Stimulated activated CD4-positive, alpha-beta T cell treated with anti-CD3 and anti-CD28 coated beads, Interleukin-1b, Interleukin-23, amount 100 ng/mL, for 48 hours (primary cell): Measurements from ENCODE around the gene SLC43A3.

Experiments
- DNase-seq: peaks from one replicate; pipeline ENCODE4 v3.0.0-alpha.2; 2020

The SLC43A3 gene

DNA sequence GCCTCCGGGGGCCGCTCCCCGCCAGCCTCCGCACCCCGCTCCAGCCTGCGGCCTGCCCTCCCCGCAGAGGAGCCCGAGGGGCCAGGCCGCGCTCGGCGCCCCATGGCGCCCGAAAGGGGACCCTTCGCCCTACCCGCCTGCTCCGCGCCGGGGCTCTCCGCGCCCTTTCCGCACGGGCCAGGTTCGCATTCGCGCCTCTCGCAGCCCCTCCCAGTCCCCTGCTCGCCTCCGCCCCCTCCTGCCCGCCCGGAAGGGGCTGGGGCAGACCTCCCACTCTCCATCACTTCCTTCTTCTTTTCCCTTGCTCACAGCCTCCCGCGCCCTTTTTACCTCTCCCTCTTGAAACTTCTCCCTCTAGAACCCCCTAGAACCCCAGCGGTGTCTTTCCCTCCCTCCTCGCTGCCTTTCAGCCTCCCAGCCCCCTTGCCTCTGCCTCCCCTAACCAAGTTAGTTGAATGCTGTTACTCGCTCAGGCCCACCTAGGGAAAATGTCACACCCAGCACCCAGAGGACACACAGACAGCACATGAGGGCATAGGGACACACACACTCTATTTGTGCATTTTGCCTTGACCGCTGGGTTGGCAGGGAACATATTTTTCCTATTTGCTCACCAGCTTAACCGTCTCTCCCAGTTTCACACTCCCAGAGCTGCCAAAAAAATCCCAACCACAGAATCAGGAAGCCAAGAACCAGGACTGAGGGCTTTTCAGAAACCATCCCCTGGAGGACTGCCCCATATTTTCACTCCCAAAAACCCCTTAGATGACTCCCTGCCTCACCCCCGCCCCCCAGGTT is at the start of gene SLC43A3:
TSS of gene SLC43A3 (minus strand) at position 193 of the 798 bp plus-strand sequence. CDS start 949 bp downstream, outside the sequence.
- peak; percentile 84 for DNase-seq

DNA sequence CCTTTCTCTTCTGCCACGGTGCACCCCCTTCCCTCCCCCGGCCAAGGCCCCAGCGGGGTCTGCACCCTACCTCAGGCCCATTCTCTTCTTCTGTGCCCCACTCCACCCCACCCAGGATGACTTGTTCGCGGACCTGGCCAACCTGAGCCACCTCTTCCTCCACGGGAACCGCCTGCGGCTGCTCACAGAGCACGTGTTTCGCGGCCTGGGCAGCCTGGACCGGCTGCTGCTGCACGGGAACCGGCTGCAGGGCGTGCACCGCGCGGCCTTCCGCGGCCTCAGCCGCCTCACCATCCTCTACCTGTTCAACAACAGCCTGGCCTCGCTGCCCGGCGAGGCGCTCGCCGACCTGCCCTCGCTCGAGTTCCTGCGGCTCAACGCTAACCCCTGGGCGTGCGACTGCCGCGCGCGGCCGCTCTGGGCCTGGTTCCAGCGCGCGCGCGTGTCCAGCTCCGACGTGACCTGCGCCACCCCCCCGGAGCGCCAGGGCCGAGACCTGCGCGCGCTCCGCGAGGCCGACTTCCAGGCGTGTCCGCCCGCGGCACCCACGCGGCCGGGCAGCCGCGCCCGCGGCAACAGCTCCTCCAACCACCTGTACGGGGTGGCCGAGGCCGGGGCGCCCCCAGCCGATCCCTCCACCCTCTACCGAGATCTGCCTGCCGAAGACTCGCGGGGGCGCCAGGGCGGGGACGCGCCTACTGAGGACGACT is 49.3 kb upstream of the SLC43A3 start:
- no peak for DNase-seq

DNA sequence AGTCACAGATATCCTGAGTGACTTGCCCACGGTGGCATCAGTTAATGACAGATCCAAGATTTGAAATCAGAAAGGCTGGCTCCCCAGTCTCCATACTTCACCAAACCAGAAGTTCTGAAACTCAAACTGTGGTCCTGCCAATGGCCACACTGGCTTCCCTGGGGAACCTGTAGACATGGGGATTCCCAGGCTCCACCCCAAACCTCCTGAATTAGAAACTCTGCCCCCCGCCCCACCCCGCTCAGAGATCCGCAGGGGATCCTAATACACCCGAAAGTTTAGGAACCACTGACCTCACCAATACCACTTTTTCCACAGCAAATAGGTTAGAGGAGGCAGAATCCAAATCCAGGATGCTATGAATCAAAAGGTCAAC is 48.7 kb upstream of the SLC43A3 start:
- DNase-seq: no peak

DNA sequence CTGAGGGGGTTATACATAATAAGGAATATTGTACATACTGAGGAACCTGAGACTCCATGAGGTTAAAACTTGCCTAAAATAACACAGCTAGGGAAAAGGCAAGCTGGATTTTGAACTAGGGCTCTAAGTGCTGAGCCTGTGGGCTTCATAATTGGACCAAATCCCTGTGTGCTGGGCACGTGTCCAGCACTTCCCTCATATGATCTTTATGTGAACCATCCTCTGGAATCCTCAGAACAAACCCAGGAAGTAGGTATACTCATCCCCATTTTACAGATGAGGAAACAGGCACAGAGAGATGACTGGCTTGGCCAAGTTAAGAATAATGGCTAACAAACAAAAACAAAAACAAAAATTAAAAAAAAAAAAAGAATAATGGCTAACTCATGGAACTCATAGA is 48.3 kb upstream of the SLC43A3 start:
- DNase-seq: no peak

DNA sequence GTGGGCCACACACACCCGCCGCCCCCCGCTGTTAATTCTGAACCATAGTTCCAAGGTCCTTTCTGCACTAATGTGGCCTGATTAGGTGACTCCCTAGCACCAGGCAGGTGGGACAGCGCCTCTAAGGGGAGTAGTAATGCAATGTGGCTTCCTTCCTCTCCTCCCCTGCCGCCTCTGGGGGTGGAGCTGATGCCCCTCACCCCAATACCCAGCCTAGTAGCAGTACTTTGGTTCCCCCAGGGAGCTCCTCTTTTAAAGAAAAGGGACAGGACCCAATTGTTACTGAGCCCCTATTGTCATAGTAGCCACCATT is 47.8 kb upstream of the SLC43A3 start:
- no peak for DNase-seq

DNA sequence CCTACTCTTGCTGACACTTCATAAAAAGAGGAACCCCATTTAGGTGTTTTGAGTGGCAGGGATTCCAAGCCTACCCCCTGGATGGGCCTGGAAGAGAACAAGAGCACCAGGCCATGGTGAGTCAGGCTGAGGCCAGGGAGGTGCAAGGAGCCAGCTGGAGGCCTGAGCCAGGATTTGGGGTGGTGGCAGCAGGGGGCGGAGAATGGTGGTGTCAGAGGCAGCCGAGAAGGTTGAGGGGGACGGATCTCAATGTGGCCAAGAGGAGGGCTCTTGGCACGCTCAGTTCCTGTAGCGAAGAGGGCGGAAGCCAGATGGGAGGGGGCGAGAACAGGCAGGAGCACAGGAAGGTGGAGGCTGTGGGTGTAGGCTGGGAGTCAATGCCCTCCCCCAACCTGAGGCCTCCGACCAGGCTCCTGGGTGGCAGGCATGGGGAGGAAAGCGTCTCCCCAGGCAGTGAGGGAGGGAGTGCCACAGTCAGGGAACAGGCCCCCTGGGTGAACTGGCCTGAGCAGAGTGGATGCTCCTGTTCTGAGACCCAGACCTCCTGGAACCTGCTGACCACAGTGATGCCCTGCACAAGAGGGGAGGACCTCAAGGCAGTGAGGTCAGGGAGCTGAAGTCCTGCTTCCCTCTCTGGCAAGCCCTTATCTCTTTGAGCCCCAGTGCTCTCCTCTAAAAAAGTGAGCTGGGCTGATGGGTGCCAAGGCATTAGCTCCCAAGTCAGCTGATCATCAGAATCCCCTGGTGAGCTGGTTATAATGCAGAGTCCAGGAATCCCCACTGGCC is 47.3 kb upstream of the SLC43A3 start:
- DNase-seq: peak; percentile 39

DNA sequence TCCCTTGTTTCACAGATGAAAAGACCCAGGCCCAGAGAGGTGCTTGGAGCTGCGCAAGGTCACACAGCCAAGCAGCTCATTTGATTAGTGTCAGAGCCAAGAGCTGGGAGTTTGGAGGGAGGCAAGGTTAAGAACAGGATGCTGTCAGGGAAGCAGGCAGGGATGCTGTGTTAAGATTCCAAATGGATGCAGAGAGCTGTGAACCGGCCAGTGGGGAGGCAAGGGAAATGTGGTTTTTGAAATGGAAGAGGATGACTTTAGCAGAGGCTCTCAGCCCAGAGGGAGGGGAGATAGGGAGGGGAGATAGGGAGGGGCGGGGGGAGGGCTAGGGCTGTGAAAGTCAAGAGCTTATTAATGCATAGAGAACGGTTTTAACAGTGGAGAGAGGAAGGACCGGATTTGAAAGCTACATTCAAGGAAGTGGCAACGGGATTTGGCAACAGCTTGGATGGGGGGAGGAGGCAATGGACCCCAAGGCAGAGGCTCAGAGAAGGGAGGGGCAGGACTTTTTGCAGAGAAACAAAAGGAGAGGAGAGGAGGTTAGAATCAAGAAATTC is 46.4 kb upstream of the SLC43A3 start:
- DNase-seq: no peak

DNA sequence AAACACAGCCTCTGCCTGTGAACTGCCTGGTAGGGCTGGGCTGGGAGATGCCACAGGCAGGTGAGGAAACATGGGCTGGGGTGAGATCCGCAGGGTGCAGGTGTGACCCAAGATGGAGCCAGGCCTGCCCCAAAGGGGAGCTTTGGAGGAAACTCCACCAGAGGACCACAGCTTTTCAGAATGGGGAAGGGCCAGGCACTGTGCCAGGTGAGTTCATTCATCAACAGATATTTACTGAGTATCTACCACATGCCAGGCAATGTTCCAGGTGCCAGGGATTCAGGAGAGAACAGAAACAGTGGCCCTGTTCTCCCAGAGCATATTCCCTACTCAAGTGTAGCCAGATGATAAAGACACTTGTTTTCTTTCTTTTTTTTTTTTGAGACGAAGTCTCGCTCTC is 44.6 kb upstream of the SLC43A3 start:
- no peak for DNase-seq

DNA sequence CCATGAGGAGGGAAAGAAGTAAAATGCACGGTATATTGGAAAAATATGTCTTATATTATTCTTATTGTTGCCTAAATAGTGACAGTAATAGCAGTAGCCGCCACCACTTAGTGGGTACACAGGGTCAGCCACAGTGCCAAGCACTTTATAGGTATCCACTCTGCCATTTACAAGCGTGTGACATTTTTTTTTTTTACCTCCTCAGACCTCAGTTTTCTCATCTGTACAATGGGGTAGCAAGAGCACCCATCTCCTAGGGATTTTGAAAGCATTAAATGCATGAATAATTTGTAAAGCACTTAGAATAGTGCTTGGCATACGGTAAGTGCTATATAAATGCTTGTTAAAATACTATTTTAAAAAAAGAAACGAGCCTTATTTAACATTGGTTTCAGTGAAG is 42.3 kb upstream of the SLC43A3 start:
- DNase-seq: no peak

DNA sequence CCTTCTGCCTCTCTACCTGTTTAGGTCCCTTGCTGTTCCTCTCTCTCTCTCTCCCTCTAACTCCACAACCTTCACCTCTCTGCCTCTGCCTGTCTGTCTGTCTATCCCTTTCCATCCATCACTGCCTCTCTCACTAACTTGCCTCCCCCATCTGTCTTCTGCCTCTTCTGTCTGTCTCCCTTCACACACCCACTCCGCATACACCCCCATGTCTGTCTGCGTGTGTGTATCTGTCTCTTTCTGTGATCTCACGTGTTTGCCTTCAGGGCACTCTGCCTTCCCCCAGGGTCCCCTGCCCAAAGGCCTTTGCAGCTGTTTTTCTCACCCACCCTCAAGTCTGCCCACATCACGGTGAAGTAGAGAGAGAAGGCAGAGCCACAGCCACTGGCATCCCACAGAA is 41.4 kb upstream of the SLC43A3 start:
- no peak for DNase-seq

DNA sequence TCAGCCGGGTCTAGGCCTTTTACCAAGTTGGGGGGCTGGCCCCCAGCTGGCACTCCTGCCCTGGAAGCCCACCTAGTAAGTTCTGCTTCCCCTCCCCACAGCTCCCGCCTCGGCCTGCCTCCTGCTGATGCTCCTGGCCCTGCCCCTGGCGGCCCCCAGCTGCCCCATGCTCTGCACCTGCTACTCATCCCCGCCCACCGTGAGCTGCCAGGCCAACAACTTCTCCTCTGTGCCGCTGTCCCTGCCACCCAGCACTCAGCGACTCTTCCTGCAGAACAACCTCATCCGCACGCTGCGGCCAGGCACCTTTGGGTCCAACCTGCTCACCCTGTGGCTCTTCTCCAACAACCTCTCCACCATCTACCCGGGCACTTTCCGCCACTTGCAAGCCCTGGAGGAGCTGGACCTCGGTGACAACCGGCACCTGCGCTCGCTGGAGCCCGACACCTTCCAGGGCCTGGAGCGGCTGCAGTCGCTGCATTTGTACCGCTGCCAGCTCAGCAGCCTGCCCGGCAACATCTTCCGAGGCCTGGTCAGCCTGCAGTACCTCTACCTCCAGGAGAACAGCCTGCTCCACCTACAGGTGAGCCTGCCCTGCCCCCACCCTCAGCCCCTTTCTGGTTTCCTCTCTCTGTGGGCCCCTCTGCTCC is 40.7 kb upstream of the SLC43A3 start:
- no peak for DNase-seq

DNA sequence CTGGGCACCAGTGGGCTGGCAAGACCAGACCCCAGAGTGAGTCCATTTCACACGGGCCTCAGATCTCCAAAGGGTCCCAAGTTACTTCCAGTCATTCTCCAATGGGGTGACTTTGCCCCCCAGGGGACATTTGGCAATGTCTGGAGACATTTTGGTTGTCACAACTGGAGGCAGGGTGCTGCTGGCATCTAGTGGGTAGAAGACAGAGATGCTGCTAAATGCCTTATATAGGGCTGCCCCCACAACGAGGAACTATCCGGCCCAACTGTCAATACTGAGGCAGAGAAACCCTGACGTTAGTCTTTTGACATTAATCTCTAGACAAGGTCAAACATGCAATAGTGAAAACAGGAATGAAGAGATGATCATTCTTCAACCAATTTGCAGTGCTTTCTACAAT is 39.8 kb upstream of the SLC43A3 start:
- DNase-seq: no peak

DNA sequence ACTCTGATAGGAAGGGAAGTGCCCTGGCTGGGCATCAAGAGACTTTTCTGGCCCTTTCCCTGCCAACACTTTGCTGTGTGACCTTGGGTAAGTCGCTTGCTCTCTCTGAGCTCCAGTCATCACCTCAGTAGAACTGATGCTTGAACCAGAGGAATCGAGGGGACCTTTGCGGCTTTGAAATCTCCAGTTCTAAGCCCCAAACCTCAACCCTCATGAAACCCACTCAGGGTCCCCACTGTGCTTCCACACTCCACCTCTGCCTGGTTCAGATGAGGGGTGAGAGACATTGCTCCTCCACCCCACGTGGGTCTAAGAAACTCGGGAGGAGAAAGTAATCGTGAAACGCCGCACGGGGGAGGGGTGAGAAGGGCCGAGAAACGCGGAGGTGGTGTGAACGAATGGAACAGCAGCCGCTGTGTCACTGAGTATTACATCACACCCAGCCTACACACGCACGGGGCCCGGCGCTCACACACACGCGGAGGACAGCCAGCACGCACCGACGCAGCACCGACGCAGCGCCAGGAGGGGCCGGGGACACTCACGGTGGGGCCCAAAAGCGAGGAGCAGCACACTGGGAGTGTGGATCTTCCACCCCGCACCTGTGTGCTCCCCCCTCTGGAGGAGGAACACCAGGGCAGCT is 37.7 kb upstream of the SLC43A3 start:
- DNase-seq: no peak

DNA sequence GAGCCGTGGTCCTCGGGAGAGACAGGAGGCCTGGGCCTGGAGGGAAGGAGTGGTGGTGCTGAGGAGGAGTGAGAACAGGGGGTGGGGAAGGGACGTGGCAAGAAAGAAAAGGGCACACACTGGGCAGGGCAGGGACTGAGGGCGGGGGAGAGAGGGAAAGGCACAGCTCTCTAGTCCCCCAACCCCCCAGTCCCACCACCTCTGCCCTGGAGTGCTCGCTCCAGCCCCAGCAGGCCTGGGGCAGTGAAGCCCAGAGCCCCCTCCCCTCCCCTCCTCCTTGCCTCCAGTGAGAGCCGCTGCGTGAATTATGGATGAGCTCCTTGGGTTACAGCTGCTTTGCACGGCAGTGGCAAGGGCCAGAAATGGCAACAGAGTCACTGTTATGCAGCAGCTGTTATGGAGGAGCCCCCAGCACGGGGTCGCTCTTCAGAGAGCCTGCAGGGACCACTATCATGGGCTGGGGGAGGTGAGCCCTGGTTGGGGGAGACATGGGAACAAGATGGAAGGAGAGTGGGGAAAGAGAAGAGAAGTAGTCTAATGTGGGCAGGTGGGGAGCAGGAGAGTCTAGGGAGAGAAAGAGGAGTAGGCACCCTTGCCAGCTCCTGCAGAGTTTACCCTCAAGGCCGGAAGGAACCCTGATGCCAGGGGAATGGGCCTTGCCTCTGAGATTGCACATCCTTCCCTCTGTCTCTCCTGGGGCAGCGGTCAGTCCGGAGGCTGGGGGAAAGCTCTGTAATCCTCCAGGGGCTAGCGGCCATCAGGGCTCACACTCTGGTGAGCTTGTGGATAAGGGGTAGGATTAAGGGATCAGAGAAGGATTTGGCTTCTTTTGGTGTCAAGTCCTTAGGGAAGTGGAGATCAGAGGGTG is 37.0 kb upstream of the SLC43A3 start:
- DNase-seq: no peak

DNA sequence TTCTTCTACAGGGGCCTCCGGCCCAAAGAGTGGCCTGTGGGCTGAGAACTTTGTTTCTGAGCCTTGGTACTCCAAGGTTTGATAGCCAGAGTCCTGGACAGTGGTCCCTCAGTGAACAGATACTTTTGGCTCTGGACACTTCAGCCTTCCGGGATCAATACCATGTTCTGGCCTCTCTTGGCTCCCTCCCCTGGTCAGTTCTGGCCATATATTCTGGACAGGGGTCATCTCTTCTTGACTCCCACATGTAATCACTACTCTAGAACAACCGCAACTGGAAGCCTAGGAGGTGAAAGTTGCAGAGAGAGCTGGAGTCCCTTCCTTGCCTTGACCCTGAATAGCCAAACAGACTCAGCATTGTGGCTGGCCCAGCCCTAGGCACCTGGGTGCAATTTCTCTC is 35.7 kb upstream of the SLC43A3 start:
- no peak for DNase-seq

DNA sequence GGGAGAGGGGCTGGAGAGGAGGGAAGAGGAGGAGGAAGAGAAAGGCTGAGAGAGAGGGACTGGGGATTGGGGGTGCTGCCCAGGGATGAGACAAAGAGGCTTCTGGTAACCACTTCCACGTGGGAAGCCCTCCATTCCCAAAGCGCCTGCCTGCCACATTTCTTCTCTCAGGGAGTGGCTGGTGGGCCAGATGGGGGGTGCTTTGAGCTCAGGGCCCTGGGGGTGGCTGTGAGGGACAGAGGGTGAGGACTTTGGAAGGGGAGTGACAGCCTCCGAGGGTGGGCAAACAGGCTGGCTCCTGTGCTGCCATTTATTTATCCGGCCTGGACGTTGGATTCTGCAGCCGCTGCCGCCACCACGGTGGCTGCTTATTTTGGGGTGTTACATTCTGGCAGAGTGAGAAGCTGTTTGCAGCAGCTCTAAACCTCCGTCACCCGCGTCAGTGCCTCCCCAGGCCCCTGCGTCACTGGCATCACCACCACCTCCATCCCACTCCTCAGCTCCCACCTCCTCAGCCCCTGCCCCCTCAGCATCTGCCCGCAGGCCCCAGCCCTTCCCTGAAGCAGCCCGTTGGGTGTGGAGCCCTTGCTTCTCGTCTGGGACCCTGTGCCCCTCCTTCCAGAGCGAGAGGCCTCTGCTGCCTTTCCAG is 35.0 kb upstream of the SLC43A3 start:
- DNase-seq: no peak

DNA sequence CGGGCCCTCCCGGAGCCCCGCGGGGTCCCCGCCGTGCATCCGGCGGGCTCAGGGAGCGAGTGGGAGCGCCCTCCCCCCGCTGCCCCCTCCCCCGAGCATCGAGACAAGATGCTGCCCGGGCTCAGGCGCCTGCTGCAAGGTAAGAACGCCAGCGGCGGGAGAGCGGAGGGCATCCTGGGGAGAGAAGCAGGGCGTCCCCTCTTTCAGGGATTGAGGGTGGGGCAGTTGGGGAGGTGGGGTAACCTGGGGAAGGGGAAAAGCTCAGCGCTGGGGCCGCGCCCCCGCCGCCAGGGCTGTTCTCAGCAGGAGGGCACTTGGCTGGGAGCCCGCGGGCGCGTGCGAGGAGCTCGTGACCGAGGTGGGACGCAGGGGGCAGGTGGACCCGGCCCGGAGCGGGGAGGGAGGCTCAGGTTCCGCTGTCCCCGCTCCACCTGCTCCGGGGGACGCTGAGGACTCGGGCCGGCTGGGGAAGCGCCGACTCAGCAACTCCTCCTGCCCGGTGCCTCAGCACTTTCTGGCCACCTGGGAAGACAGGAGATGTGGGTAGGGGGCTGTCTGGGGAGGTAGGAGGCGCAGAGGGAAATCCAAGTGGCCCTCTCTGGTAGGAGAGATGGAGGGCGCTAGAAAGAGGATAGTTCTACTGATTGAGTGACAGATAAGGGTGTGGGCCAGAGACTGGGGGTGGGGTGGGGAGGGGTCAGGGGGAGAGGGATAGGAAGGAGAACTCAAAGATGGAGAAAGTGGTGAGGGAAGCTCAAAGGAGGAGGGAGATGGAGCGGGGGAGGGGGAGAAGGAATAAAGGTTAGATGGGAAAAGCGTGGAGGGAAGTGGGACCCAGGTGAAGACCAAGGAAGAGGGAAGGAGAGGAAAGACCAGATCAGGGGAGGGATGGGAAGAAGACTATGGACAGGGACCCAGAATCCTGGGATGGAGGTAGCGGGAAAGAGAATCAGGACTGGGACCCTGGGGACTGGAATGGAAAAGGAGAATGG is 34.1 kb upstream of the SLC43A3 start:
- DNase-seq: no peak

DNA sequence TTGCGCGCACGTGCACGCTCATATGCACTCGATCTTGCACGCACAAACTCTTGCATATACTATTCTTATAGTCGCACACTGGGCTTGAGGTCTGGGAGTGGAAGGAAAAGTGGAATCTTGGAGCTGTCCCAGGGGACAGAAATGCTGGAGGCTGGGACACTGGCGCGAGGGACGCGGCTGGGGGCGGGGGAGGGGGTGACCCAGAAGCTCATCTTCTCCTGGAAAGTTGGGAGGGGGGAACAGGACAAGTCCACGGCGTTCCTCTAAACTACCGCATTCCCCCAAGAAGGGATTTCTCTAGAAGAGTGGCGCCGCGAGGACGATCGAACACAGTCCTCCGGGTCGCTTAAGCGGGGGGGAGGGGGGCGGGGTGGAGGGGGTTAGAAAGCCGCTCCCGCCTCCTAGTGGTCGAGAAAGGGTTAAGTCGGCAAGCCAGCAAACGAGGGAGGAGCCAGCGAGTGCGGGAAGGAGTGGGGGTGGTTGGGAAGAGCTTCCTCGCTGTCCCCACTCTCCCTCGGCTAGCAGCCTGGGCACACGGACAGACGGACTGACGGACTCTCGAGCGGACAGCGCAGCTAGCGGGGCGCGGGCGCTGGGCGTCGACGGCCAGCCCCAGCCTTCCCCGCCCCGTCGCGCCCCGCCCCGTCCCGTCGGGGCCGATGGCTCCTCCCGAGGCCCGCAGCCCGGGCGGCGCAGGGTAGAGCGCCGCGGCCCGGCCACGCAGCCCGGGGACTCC is 33.3 kb upstream of the SLC43A3 start, which contains the start of gene RTN4RL2:
TSS of gene RTN4RL2 (plus strand) at position 507 of the 736 bp plus-strand sequence. CDS start 338 bp downstream, outside the sequence.
- peak; percentile 63 for DNase-seq
